Measurements from ENCODE around the gene NUBP2.
A peak's percentile ranks its signal among the peaks of the same experiment; 100 is the strongest.

The NUBP2 gene

GRCh38 chr16:1759511-1759910 lies 23.2 kb upstream of the NUBP2 start:
- DNase-seq = no peak

GRCh38 chr16:1760911-1761310 lies 21.8 kb upstream of the NUBP2 start:
- DNase-seq = no peak

- no peak for DNase-seq
Observed at GRCh38 chr16:1761751-1762150, 21.0 kb upstream of the NUBP2 start.

- DNase-seq = no peak
Observed at GRCh38 chr16:1762196-1762878, 20.4 kb upstream of the NUBP2 start.

GRCh38 chr16:1762879-1763520 lies 19.8 kb upstream of the NUBP2 start:
- no peak for DNase-seq

GRCh38 chr16:1763521-1764511 lies 18.9 kb upstream of the NUBP2 start:
- DNase-seq = no peak

- DNase-seq = no peak
Observed at GRCh38 chr16:1764971-1765370, 17.8 kb upstream of the NUBP2 start.

- DNase-seq = no peak
Observed at GRCh38 chr16:1765826-1766225, 16.9 kb upstream of the NUBP2 start.

- DNase-seq = no peak
Observed at GRCh38 chr16:1766231-1766630, 16.5 kb upstream of the NUBP2 start.

- DNase-seq = no peak
Observed at GRCh38 chr16:1766701-1767100, 16.1 kb upstream of the NUBP2 start.

- no peak for DNase-seq
Observed at GRCh38 chr16:1767116-1767994, 15.4 kb upstream of the NUBP2 start.

- DNase-seq = no peak
Observed at GRCh38 chr16:1768061-1768766, 14.5 kb upstream of the NUBP2 start.

GRCh38 chr16:1768767-1769401 lies 13.9 kb upstream of the NUBP2 start:
- DNase-seq = no peak

GRCh38 chr16:1769402-1770300 lies 13.1 kb upstream of the NUBP2 start:
- no peak for DNase-seq

- peak; percentile 67 for DNase-seq
Observed at GRCh38 chr16:1770328-1771187, 12.2 kb upstream of the NUBP2 start.

GRCh38 chr16:1771188-1771863 lies 11.4 kb upstream of the NUBP2 start, which contains the start of gene NME3:
TSS of gene NME3 (minus strand) at chr16:1771543. CDS start at chr16:1771534, 9 bp downstream.
- DNase-seq = peak; percentile 75

GRCh38 chr16:1771864-1772361 lies 10.8 kb upstream of the NUBP2 start:
- DNase-seq = no peak

- peak; percentile 35 for DNase-seq
Observed at GRCh38 chr16:1772362-1772907, 10.3 kb upstream of the NUBP2 start, which contains the start of gene EME2. TSS of gene EME2 (plus strand) at chr16:1772810. CDS start at chr16:1773228, 418 bp downstream.
